ENCODE data around the gene AADACL2.

Gene AADACL2, protein sequence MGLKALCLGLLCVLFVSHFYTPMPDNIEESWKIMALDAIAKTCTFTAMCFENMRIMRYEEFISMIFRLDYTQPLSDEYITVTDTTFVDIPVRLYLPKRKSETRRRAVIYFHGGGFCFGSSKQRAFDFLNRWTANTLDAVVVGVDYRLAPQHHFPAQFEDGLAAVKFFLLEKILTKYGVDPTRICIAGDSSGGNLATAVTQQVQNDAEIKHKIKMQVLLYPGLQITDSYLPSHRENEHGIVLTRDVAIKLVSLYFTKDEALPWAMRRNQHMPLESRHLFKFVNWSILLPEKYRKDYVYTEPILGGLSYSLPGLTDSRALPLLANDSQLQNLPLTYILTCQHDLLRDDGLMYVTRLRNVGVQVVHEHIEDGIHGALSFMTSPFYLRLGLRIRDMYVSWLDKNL

DNA sequence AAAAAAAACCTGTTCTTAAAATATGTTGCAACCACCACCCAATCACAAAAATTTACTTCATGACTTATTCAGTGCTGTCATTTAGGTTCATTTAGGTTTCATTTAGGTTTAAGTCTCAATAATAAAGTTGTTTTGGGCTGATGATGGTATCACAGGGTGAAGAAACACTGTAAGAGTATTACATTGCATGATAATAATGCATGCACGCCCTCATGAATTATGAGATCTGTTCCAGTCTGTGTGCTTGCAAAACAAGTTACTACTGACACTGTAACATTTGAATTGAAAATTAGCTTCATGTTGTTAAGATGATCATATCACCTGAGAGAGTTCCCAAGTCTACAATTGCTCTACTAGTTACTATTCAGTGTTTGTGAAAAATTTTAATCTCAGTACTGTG, at the start of gene AADACL2:
TSS of gene AADACL2 (plus strand) at position 315 of the 400 bp plus-strand sequence. CDS start 109 bp downstream, outside the sequence.
- Histone ChIP-seq H3K4me2 (no peak within 1 kb of the TSS), H3K27ac (no peak within 1 kb of the TSS), H3K36me3 (no peaks in the 10 kb centered on the region), H3K4me3 (no peak within 1 kb of the TSS), H3K4me1 (no peaks in the 10 kb centered on the region), H3K9me3 (replicated peaks in 1 of 11) (peaks cover 0 to 4% (median 0%) of the 10 kb centered on the region in 11 experiments; a peak in 2 of 22 replicates), H3K27me3 (no peaks in the 10 kb centered on the region), H3K9ac (no peak within 1 kb of the TSS), H4K20me1 (no peaks in the 10 kb centered on the region)
- TF ChIP-seq Cebpa-rat (IDR thresholded peaks at IDR 0.05): no peak

DNA sequence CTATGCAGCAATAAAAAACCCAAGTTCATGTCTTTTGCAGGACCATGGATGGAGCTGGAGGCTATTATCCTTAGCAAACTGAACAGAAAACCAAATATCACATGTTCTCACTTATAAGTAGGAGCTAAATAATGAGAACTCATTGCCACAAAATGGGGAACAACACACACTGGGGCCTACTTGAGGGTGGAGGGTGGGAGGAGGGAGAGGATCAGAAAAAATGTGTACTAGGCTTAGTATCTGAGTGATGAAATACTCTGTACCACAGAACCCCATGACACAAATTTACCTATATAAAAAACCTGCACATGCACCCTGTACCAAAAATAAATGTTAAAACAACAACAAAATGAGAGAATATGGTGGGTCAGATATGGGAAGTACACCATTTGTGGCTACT, 49.6 kb upstream of the AADACL2 start:
- Histone ChIP-seq H3K9ac (no peak overlapping the region), H3K9me3 (replicated peaks in 1 of 11) (peaks cover 0 to 10% (median 5%) of the 10 kb centered on the region in 11 experiments; a peak in 14 of 22 replicates), H3K4me1 (no peaks in the 10 kb centered on the region), H3K36me3 (no peaks in the 10 kb centered on the region), H4K20me1 (no peaks in the 10 kb centered on the region), H3K27ac (no peak overlapping the region), H3K4me3 (no peak overlapping the region), H3K27me3 (no peaks in the 10 kb centered on the region), H3K4me2 (no peak overlapping the region)
- no peak for TF ChIP-seq Cebpa-rat (IDR thresholded peaks at IDR 0.05)

DNA sequence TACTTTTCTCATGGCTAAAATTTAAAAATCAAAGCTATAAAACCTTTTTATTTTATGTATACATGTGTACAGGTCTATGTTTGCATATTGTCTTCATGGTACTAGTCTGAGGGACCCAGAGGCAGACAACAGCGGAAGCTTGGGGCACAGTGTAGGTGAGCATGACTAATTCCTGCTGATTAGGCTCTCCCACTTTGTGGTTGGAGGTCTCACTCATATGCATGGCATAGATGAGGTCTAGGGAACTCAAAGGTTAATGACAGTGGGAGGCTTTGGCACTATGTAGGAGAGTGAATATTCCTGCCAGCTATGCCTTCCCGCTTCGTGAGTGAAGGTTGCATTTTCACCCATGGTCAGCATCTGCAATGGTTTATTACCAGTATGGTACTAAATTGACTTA, 47.5 kb upstream of the AADACL2 start:
- Histone ChIP-seq H3K9me3 (replicated peaks in 1 of 11) (peaks cover 0 to 6% (median 0%) of the 10 kb centered on the region in 11 experiments; a peak in 3 of 22 replicates), H3K27me3 (no peaks in the 10 kb centered on the region), H3K4me1 (no peaks in the 10 kb centered on the region), H3K9ac (no peak overlapping the region), H4K20me1 (no peaks in the 10 kb centered on the region), H3K4me2 (no peak overlapping the region), H3K36me3 (no peaks in the 10 kb centered on the region), H3K4me3 (no peak overlapping the region), H3K27ac (no peak overlapping the region)
- TF ChIP-seq Cebpa-rat (IDR thresholded peaks at IDR 0.05): no peak

DNA sequence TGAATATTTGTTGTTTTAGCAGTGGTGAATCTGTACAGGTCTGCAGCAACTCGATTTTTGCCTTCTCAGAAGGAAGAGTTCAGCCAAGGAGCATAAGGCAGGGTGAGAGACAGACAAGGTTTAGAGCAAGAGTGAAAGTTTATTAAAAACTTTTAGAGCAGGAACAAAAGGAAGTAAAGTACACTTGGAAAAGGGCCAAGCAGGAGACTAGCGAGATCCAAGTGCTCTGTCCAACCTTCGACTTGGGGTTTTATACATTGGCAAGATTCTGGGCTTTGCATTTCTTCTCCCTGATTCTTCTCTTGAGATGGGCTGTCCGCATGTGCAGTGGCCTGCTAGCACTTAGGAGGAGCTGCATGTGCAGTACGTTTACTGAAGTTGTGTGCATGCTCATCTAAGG, 46.7 kb upstream of the AADACL2 start:
- no peak for TF ChIP-seq Cebpa-rat (IDR thresholded peaks at IDR 0.05)
- H3K4me3 ChIP-seq: no peak overlapping the region

DNA sequence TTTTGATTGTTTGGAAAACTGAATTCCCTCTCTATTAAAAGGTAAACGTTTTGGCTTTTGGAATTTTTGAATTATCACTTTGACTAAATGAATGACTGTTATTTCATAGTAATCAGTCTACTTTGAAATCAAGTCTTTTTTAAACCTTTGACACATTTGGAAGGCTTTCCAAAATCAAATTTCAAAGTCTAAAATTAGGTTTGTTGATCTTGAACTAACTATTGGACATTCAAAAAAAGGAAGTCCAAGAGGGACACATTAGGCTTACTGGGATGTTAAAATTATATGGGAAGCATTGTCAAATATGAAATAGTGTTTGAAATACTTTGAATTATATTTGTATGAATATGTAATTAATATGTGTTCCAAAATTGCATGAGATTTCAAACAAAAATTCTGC, 45.2 kb upstream of the AADACL2 start:
- Histone ChIP-seq H3K4me1 (no peaks in the 10 kb centered on the region), H3K27ac (no peak overlapping the region), H3K9ac (no peak overlapping the region), H4K20me1 (no peaks in the 10 kb centered on the region), H3K4me2 (no peak overlapping the region), H3K27me3 (no peaks in the 10 kb centered on the region), H3K36me3 (no peaks in the 10 kb centered on the region), H3K9me3 (replicated peaks in 1 of 11) (no peaks in the 10 kb centered on the region; a peak in 1 of 22 replicates), H3K4me3 (no peak overlapping the region)
- TF ChIP-seq Cebpa-rat (IDR thresholded peaks at IDR 0.05): no peak

More for the DNA sequence above, 46.7 kb upstream of the AADACL2 start:
- Histone ChIP-seq H3K36me3 (no peaks in the 10 kb centered on the region), H3K9me3 (replicated peaks in 1 of 11) (peaks cover 0 to 6% (median 0%) of the 10 kb centered on the region in 11 experiments; a peak in 1 of 22 replicates), H4K20me1 (no peaks in the 10 kb centered on the region), H3K4me1 (no peaks in the 10 kb centered on the region), H3K27ac (no peak overlapping the region), H3K9ac (no peak overlapping the region), H3K27me3 (no peaks in the 10 kb centered on the region), H3K4me2 (no peak overlapping the region)

DNA sequence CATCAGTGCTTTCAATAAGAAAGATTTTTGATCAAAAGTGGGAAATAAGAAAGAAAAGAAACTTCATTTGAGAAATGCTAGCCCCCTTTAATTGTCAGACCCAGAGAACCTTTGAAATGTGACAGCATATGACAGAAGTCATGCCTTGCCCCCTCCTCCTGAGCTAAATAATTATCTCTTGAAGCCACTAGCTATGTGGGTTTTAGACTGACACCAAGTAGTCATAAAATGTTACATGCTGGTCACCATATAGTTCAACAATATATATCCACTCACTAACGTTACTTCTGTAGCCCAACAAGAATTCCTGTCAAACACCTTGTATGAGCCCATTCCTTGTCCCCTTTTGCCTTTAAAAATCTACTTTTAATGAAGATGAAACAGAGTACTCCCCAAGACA, 43.1 kb upstream of the AADACL2 start:
- Histone ChIP-seq H3K9me3 (replicated peaks in 1 of 11) (no peaks in the 10 kb centered on the region), H3K36me3 (no peaks in the 10 kb centered on the region), H3K9ac (no peak overlapping the region), H3K27me3 (no peaks in the 10 kb centered on the region), H4K20me1 (no peaks in the 10 kb centered on the region), H3K4me1 (no peaks in the 10 kb centered on the region), H3K4me2 (no peak overlapping the region), H3K4me3 (no peak overlapping the region), H3K27ac (no peak overlapping the region)
- TF ChIP-seq Cebpa-rat (IDR thresholded peaks at IDR 0.05): no peak

DNA sequence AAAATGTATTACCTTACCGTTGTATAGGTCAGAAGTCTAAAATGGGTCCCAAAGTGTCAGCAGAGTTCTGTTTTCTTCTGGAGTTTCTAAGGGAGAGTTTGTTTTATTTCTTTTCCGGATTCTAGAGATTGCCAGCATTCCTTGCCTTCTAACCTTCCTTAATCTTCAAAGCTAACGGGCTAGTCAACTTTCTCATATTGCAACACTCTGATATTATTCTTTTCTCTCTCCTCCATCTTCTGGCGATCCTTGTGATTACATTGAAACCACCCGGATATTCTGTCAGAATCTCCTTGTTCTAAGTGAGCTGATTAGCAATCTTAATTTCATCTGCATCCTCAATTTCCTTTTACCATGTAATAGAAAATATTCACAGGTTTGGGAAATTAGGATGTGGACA, 36.2 kb upstream of the AADACL2 start:
- H3K9me3 ChIP-seq (replicated peaks in 1 of 11): peaks cover 11 to 21% (median 15%) of the 10 kb centered on the region in 11 experiments
- H3K4me3 ChIP-seq: no peak overlapping the region
- H3K4me2 ChIP-seq: no peak overlapping the region
- H4K20me1 ChIP-seq: no peaks in the 10 kb centered on the region
- H3K27ac ChIP-seq: no peak overlapping the region
- H3K4me1 ChIP-seq: no peaks in the 10 kb centered on the region
- no peak for TF ChIP-seq Cebpa-rat (IDR thresholded peaks at IDR 0.05)
- H3K36me3 ChIP-seq: no peaks in the 10 kb centered on the region
- H3K9ac ChIP-seq: no peak overlapping the region
- H3K27me3 ChIP-seq: no peaks in the 10 kb centered on the region

DNA sequence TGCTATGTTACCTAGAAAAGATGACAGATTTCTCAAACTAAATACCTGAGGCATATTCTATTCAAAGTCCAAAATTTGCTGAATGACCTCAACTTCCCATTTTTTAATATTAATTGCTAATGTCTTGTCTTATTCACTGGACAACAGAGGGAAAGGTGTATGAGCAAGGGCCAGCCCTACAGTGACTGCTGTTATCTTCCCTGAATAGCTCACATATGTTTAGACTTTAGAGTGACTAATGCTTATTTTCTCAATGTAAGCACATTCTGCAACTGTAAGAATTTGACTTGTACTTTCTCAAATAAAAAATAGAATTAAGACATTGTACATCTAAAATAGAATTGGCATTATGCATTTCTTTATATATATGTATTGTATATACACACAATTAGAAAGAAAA, 26.5 kb upstream of the AADACL2 start:
- Histone ChIP-seq H3K4me1 (no peaks in the 10 kb centered on the region), H3K4me2 (no peak overlapping the region), H3K27me3 (no peaks in the 10 kb centered on the region), H3K27ac (no peak overlapping the region), H4K20me1 (no peaks in the 10 kb centered on the region), H3K9me3 (replicated peaks in 1 of 11) (peaks cover 0 to 8% (median 0%) of the 10 kb centered on the region in 11 experiments; a peak in 2 of 22 replicates), H3K4me3 (no peak overlapping the region), H3K9ac (no peak overlapping the region), H3K36me3 (no peaks in the 10 kb centered on the region)
- TF ChIP-seq Cebpa-rat (IDR thresholded peaks at IDR 0.05): no peak

DNA sequence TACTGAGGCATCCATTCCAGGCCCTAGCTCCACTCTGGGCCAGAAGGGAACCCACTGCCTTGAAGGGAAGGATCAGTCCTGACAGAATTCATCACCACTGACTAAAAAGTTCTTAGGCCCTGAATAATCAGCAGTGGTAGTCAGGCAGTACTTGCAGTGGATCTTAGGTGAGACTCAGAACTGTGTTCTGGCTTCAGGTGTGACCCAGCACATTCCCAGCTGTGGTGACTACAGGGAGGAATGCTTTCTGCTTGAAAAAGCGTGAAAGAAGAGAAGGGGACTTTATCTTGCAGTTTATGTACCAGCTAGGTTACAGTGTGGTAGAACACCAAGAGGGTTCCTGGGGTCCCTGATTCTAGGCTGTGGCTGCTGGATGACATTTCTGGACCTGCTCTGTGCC, 24.9 kb upstream of the AADACL2 start:
- no peaks in the 10 kb centered on the region for H3K36me3 ChIP-seq
- no peaks in the 10 kb centered on the region for H4K20me1 ChIP-seq
- no peaks in the 10 kb centered on the region for H3K4me1 ChIP-seq
- H3K9me3 ChIP-seq (replicated peaks in 1 of 11): peaks cover 0 to 8% (median 0%) of the 10 kb centered on the region in 11 experiments; a peak in 5 of 22 replicates
- H3K4me3 ChIP-seq: no peak overlapping the region
- no peak overlapping the region for H3K4me2 ChIP-seq
- no peak for TF ChIP-seq Cebpa-rat (IDR thresholded peaks at IDR 0.05)
- no peaks in the 10 kb centered on the region for H3K27me3 ChIP-seq
- H3K27ac ChIP-seq: no peak overlapping the region
- H3K9ac ChIP-seq: no peak overlapping the region

DNA sequence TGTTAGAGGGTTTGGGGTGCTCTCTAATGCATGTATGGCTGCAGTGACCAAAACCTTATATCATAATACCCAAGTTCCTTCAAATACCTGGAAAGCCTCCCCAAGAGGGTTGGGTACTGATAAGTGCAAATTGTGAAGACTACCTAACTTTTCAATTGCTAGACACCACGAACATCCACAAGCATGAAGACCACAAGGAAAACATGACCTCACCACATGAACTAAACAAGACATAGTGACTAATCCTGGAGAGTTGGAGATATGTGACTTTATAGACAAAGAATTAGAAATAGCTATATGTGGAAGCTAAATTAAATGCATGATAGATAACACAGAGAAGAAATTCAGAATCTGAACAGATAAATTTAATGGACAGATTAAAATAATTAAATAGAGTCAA, 23.9 kb upstream of the AADACL2 start:
- no peaks in the 10 kb centered on the region for H3K27me3 ChIP-seq
- no peaks in the 10 kb centered on the region for H4K20me1 ChIP-seq
- H3K36me3 ChIP-seq: no peaks in the 10 kb centered on the region
- peaks cover 0 to 8% (median 0%) of the 10 kb centered on the region in 11 experiments; a peak in 5 of 22 replicates for H3K9me3 ChIP-seq (replicated peaks in 1 of 11)
- no peak overlapping the region for H3K27ac ChIP-seq
- no peaks in the 10 kb centered on the region for H3K4me1 ChIP-seq
- TF ChIP-seq Cebpa-rat (IDR thresholded peaks at IDR 0.05): no peak
- H3K4me2 ChIP-seq: no peak overlapping the region
- H3K9ac ChIP-seq: no peak overlapping the region
- H3K4me3 ChIP-seq: no peak overlapping the region

Data from BLaER1 treated with 17β-estradiol and CSF1 and Interleukin-3, amounts not matched to agents 10 nM and 100 nM (cell line).